Endothelial cell of hepatic sinusoid (primary cell): ENCODE measurements around the gene NSL1.
"Not testable (repeated sequence)": the region's sequence is repeated elsewhere in the genome, so short reads cannot be mapped to it uniquely, and the experiment has no call there.

ENCODE experiments used
- in situ Hi-C: cut with HindIII; loops from 2 replicates; pipeline ENCODE4 v1.10.0; 2017; ENCODE audit warnings: low sequenced_read_pairs

Gene NSL1

DNA sequence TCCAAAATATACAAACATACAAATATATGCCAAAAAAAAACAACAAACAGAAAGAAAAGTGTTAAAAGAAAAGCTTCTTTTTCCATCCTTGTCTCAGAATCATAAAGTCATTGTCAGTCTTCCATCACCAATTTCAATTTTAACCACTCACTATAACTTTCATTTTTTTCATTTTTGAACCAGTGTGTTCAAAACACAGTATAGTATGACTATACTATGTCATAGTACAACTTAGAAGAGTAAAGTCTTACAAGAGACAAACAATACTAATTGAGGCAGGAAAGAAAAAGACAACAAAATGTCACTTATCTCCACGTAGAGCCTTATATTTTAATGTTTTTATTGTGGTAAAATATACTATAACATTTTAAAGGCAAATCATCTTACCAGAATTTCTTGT, 7.6 kb downstream of the NSL1 start:
- in situ Hi-C loops, result loop anchor here (5.0 kb wide), 2 partner anchors 48 to 87 kb away; partner anchors contain the start of gene BATF3

- in situ Hi-C loops, result loop anchor here (5.0 kb wide), 2 partner anchors 50 to 85 kb away; partner anchors contain the start of gene BATF3
Observed at GRCh38 chr1:212782422-212783154, 9.0 kb downstream of the NSL1 start.

- in situ Hi-C loops, result loop anchor here (5.0 kb wide), 2 partner anchors 51 to 84 kb away; partner anchors contain the start of gene BATF3
Observed at GRCh38 chr1:212781225-212781624, 10.4 kb downstream of the NSL1 start.

DNA sequence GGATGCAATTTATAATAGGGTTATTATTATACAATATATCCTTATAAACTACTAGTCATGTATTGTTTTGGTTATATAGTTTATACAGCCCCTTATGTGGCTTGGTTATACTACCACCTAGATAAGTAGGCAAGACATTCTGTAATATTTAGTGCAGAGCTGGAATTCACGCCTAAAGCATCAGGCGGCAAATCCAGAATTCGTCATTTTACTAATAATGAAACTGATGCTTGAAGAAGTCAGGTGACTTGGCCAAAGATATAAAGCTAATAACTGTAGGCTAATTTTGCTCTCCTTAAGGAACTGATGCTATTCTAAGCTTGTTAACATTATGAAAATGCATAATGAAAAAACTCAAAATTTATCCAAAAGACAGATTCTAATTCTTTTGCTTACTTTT, 10.8 kb downstream of the NSL1 start:
- in situ Hi-C loops, result loop anchor here (5.0 kb wide), 2 partner anchors 52 to 83 kb away; partner anchors contain the start of gene BATF3

DNA sequence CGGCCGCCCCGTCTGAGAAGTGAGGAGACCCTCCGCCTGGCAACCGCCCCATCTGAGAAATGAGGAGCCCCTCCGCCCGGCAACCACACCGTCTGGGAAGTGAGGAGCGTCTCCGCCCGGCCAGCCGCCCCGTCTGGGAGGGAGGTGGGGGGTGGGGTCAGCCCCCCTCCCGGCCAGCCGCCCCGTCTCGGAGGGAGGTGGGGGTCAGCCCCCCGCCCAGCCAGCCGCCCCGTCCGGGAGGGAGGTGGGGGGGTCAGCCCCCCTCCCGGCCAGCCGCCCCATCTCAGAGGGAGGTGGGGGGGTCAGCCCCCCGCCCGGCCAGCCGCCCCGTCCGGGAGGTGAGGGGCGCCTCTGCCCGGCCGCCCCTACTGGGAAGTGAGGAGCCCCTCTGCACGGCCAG, 12.5 kb downstream of the NSL1 start:
- in situ Hi-C loops, result not testable (repeated sequence)

GRCh38 chr1:212777151-212777550, 14.4 kb downstream of the NSL1 start:
- in situ Hi-C loops, result no loop called here

DNA sequence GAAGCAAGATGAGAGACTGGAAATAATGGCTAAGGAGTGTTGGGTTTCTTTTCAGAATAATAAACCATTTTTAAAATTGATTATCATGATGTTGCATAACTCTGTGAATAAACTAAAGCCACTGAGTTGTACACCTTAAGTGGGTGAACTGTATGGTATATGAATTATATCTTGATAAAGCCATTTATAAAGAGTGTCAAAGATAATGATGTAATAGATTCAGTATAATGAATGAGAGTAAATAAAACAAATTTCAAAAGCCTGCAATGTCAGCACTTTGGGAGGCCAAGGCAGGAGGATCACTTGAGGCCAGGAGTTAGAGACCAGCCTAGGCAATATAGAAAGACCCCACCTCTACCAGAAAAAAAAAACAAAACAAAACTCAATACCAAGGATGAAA, 16.3 kb downstream of the NSL1 start:
- in situ Hi-C loops, result no loop called here

DNA sequence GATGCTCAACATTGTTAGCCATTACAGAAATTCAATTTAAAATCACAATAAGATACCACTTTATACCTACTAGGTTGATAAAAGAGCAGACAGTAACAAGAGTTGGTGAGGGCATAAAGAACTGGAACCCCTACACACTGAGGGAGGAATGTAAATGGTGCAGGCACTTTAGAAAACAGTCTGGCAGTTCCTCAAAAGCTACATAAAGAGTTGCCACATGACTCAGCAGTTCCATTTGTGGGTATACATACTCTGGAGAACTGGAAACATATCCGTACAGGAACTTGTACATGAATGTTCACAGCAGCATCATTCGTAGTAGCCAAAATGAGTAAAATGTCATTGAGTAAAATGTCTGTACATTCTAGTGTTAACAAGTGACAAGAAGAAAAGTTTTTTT, 17.0 kb downstream of the NSL1 start:
- in situ Hi-C loops, result no loop called here

GRCh38 chr1:212773011-212773410, 18.6 kb downstream of the NSL1 start:
- in situ Hi-C loops, result no loop called here

GRCh38 chr1:212771341-212771740, 20.2 kb downstream of the NSL1 start:
- in situ Hi-C loops, result no loop called here

DNA sequence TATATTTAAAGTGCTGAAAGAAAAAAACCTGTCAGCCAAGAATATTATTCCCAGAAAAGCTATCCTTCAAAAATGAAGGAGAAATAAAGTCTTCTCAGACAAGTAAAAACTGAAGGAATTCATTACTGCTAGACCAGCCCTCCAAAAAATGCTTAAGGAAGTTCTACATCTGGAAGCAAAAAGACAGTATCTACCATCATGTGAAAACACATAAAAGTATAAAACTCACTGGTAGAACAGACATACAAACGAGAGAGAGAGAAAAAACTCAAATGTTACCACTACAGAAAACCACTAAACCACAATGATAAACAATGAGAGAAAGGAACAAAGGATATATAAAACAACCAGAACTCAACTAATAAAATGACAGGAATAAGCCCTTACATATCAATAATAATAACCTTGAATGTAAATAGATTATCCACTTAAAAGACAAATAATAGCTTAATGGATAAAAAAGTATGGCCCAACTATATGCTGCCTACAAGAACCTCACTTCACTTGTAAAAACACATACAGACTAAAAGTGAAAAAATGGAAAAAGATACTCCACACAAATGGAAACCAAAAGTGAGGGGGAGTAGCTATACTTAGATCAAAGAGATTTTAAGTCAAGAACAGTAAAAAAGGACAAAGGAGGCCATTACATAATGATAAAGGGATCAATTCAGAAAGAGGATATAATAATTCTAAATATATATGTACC, 22.0 kb downstream of the NSL1 start:
- in situ Hi-C loops, result no loop called here

- in situ Hi-C loops, result not testable (repeated sequence)
Observed at GRCh38 chr1:212766825-212767224, 24.8 kb downstream of the NSL1 start.

DNA sequence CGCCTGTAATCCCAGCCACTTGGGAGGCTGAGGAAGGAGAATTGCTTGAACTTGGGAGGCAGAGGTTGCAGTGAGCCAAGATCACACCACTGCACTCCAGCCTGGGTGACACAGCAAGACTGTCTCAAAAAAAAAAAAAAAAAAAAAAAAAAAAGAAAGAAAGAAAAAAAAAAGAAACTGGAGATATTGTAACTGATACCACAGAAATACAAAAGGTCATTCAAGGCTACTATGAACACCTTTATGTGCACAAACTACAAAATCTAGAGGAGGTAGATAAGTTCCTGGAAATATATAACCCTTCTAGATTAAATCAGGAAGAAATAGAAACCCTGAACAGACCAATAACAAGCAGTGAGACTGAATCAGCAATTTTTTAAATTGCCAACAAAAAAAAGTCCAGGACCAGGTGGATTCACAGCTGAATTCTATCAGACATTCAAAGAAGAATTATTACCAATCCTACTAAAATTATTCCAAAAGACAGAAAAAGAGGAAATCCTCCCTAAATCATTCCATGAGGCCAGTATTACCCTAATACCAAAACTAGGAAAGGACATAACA, 26.8 kb downstream of the NSL1 start:
- in situ Hi-C loops, result not testable (repeated sequence)

DNA sequence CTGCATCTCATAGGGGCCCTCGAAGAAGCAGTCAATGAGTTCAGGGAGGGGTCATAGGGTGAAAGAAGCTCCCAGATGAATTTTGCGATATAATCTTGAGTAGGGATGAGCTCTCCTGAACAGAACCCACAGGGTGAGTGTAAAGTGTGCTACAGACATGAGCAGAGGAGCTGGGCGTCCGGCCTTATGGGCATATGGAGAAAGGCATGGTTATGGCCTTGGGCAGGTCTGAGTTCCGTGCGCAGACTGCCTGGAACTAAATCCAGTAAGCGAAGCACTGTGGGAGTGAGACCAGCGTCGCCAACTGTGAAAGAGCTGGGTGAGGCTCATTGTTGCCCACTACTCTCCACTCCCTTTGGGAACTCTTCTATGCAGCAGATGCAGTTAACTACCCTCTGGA, 28.7 kb downstream of the NSL1 start:
- in situ Hi-C loops, result no loop called here

- in situ Hi-C loops, result no loop called here
Observed at GRCh38 chr1:212762234-212762633, 29.3 kb downstream of the NSL1 start.

DNA sequence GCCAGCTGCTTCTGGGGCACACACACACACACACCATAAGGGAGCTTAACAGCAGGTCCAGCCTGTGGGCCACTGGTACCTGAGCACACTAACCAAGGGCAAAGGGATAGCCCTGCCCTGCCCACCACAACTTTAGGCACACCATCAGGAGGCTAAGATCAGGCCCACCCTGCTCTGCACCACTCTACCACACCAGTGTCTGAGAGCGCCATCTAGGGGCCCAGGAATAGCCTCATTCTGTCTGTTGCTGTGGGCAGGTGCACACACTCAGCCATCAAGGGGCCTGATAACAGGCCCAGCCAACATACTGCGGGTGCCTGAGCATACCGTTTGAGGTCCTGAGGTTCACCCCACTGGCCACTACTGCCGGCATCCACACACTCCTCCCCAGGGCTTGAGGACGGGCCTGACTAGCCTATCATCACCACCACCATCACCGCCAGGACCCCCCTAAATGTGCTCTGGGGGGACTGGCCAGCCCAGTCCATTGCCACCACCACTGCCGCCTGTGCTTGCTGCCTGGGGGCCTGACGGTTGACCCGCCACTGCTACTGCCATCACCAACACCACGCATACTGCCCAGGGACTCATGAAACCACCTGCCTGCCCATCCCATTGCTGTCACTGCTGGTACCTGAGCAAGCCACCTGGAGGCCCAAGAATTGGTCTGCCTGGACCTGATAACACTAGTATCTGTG, 31.3 kb downstream of the NSL1 start:
- in situ Hi-C loops, result no loop called here

- in situ Hi-C loops, result no loop called here
Observed at GRCh38 chr1:212759683-212760082, 31.9 kb downstream of the NSL1 start.

- in situ Hi-C loops, result no loop called here
Observed at GRCh38 chr1:212754680-212755079, 36.9 kb downstream of the NSL1 start.

DNA sequence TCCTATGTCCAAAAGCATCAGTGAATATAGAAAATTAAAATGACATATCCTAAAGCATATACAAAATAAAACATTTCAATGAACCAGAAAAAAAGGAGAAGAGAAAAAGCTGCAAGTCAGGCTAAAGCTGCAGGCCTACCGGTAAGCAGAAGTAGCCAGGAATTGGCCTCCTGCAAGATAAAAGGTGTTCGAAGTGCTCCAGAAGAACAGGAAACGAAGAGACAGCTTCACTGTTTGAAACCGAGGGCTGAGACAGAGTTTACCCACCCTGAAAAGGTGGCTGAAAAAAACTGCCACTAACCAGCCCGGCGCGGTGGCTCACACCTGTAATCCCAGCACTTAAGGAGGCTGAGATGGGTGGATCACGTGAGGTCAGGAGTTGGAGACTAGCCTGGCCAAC, 37.4 kb downstream of the NSL1 start:
- in situ Hi-C loops, result no loop called here

GRCh38 chr1:212753749-212754148, 37.8 kb downstream of the NSL1 start:
- in situ Hi-C loops, result no loop called here

DNA sequence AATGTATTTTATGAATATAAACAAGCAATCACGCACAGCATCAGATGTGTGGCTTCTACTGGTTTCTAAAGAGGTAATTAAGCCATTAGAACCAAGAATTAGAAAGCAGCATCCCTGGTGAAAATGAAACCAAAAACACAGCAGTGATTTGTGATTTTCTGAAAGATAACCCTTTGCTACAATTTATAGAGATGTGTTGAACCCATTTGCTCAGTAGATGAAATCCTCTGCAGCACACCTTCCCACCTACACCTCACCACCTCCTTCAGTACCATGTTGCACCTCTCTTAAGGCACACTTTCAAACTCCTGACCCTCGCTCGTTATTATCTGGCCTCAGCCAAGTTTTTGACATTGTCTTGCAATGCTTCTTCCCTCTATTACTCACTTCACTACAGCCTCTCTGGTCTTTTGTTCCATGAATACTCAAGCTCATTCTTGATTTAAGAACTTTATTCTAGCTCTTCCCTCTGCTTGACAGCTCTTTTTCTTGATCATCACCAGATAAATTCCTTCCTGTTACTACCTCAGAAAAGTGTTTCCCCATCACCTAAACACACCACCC, 38.6 kb downstream of the NSL1 start:
- in situ Hi-C loops, result no loop called here
